Choroid plexus epithelial cell (primary cell): ENCODE measurements around the gene ZFP64.
A peak's percentile ranks its signal among the peaks of the same experiment; 100 is the strongest.
"Not testable (repeated sequence)": the region's sequence is repeated elsewhere in the genome, so short reads cannot be mapped to it uniquely, and the experiment has no call there.

Source experiments
- DNase-seq: peaks from one replicate; pipeline ENCODE4 v3.0.0-alpha.2; 2010; ENCODE audit warnings: low read depth
- H3K4me3 ChIP-seq: 2 replicates; pipeline ENCODE4 v1.5.1; 2011; ENCODE audit warnings: low read depth, mild to moderate bottlenecking, control low read depth, low read length, moderate library complexity
- TF ChIP-seq, protein P1 (sequence below): conservative IDR thresholded peaks from 2 replicates; pipeline ENCODE4 v1.5.1; 2011; ENCODE audit warnings: low read depth, mild to moderate bottlenecking, control low read depth, inconsistent platforms, low read length, moderate library complexity

The ZFP64 gene

DNA sequence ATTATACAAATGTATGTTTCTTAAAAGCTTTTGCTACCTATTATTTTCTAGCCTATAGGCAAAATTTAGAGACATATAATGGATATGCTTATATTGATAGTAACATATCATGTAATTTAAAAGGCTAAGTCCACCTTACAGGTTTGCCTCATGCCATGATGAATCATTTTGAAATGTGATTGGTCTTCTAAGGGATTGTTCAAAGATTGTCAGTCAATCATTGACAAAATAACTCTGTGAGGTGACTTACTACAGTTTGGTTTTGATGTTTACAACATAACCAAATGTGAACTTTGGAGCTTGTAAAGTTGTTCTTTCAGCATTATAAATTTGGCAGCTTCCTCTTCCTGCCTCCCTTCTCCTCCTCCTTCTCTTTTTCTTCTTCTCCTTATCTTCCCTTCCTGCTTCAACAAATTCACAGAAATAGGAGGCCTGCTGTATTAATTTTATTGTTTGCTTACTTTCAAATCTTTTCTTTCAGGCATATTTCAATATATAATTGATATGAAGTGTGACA, 39.7 kb upstream of the ZFP64 start:
- no peak overlapping the region for H3K4me3 ChIP-seq
- no peak for DNase-seq
- TF ChIP-seq, protein P1, sequence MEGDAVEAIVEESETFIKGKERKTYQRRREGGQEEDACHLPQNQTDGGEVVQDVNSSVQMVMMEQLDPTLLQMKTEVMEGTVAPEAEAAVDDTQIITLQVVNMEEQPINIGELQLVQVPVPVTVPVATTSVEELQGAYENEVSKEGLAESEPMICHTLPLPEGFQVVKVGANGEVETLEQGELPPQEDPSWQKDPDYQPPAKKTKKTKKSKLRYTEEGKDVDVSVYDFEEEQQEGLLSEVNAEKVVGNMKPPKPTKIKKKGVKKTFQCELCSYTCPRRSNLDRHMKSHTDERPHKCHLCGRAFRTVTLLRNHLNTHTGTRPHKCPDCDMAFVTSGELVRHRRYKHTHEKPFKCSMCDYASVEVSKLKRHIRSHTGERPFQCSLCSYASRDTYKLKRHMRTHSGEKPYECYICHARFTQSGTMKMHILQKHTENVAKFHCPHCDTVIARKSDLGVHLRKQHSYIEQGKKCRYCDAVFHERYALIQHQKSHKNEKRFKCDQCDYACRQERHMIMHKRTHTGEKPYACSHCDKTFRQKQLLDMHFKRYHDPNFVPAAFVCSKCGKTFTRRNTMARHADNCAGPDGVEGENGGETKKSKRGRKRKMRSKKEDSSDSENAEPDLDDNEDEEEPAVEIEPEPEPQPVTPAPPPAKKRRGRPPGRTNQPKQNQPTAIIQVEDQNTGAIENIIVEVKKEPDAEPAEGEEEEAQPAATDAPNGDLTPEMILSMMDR: no peak

DNA sequence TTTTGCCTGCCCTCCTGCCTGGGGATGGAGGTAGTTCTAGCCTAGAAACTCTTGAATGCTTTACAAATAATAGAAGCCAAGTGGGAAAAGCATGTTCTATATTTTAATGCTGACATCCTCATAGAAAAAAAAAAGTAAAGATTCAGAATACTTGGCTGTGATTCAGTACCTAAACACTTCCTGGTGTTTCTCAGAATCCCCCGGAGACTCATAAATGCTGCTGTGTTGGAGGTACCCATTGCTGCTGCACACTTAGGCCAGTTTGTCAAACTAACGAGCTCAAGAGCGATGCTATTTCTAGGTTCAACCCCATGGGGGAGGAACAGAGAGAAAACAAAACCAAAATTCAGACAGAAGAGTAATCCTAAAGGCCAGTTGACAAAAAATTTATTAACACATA, 38.8 kb upstream of the ZFP64 start:
- DNase-seq: peak; percentile 25
- no peak overlapping the region for H3K4me3 ChIP-seq
- TF ChIP-seq, protein P1: no peak

DNA sequence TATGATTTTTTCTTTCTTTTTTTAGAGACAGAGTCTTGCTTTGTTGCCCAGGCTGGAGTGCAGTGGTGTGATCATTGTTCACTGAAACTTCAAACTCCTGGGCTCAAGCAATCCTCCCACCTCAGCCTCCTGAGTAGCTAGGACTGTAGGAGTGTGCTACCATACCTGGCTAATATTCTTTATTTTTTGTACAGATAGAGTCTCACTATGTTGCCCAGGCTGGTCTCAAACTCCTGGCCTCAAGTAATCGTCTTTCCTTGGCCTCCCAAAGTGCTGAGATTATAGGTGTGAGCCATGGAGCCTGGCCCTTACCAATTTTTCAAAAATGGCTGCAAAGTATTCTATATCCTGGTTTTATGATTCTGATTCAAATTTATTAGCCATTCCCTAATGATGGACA, 37.8 kb upstream of the ZFP64 start:
- DNase-seq, H3K4me3 ChIP-seq: not testable (repeated sequence)

DNA sequence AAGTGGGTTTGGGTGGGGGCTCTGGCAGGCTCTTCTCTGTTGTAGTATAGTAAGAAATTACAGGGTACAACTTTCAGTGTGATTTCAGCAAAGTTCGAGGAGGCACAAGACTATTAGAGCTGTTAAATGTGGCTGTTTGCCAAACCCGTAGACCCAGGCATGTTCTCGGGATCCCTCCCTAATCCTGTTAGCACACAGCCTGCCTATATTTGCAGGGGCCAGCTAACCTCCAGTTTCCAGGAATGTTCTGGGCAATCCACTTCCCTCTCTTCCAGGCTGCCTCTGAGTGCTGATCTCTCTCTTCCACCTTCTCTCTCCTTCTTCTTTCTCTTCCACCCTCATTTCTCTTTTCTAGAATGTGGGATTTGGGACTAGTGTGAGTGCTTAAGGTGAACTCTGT, 34.8 kb upstream of the ZFP64 start:
- TF ChIP-seq, protein P1: no peak
- no peak overlapping the region for H3K4me3 ChIP-seq
- no peak for DNase-seq

DNA sequence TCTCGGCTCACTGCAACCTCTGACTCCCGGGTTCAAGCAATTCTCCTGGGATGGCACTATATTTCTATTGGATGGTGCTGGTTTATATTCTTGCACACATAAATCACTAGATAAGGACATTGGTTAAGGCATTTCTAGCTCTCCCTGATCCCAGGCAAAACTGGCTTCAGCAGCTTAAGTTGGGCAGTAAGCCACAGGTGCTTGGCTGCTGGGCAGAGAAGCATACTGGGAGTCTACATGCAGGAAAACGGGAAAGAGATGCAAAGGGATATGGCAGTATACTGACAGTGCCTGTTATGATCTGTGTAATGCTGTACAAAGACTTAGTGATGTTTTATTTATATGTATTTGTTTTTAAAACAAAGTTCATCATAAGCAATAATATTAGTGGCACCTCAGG, 33.3 kb upstream of the ZFP64 start:
- TF ChIP-seq, protein P1: no peak
- DNase-seq: no peak
- no peak overlapping the region for H3K4me3 ChIP-seq

DNA sequence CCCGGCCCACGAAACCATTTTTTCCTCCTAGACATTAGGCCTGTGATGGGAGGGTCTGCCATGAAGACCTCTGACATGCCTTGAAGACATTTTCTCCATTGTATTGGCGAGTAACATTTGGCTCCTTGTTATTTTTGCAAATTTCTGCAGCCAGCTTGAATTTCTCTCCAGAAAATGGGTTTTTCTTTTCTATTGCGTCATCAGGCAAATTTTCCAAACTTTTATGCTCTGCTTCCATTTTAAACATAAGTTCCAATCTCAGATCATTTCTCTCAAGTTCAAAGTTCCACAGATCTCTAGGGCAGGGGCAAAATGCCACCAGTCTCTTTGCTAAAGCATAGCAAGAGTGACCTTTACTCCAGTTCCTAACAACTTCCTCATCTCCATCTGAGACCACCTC, 29.8 kb upstream of the ZFP64 start:
- not testable (repeated sequence) for H3K4me3 ChIP-seq, DNase-seq

DNA sequence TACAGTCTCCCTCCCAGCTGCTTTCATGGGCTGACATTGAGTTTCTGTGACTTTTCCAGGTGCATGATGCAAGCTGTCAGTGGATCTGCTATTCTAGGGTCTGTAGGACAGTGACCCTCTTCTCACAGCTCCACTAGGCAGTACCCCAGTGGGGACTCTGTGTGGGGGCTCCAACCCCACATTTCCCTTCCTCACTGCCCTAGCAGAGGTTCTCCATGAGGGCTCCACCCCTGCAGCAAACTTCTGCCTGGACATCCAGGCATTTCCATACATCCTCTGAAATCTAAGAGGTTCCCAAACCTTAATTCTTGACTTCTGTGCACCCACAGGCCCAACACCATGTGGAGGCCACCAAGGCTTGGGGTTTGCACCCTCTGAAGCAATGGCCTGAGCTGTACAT, 29.3 kb upstream of the ZFP64 start:
- not testable (repeated sequence) for DNase-seq

DNA sequence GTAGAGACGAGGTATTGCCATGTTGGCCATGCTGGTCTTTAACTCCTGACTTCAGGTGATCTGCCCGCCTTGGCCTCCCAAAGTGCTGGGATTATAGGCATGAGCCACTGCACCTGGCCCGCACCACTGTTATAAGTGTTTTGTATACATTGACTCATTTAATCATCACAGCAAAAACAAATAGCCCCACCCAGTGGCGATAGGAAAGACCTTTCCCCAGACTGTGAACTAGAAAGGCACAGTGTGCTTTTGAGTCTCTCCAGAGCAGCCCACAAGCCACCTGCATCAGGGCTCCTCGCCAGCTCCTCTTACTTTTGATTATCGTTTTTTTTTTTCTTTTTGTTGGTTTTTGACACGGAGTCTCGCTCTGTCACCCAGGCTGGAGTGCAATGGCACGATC, 27.9 kb upstream of the ZFP64 start:
- H3K4me3 ChIP-seq: no peak overlapping the region
- TF ChIP-seq, protein P1: peak; percentile 26
- peak; percentile 13 for DNase-seq

More for the DNA sequence above, 29.3 kb upstream of the ZFP64 start:
- H3K4me3 ChIP-seq: not testable (repeated sequence)

DNA sequence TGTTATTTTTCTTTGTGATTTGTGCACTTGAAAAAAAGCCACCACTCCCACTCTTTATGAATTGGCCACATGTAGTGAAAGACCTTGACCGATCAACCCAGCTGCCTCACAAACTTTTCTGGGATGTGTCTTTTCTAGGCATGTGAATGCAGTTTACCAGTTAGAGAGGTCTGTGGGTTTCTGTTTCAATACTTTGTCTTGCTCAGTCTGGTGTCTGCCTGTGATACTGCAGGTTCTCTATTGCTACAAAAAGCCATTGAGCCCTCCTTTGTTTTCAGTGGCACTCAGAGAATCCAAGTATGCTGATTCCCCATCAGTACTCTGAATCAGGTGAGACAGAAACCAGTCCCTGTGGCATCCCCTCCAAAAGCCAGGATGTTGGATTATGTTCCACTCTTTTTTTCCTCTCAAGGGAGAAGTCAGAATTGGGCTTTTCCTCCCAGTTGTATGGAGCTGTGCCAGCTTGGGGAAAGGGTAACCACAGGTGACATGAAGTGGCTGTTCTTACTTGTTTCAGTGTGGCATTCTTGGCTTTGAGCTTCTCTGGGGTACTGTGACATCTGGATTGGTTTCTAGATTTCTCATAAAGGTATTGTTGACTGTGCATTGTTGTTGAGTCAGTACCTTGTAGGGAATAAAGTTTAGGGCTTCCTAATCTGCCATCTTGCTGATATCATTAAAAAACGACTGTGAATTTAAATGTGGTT, 26.3 kb upstream of the ZFP64 start:
- no peak overlapping the region for H3K4me3 ChIP-seq
- TF ChIP-seq, protein P1: no peak
- no peak for DNase-seq
